AG09319 (cell line): ENCODE measurements around the gene KSR1.
A peak's percentile ranks its signal among the peaks of the same experiment; 100 is the strongest.

ENCODE experiments used
- DNase-seq: peaks from one replicate; pipeline ENCODE4 v3.0.0-alpha.2; 2010; ENCODE audit warnings: low read depth; ENCODE audit errors: extremely low read depth
- TF ChIP-seq, protein P1 (sequence below): IDR thresholded peaks from 2 replicates; pipeline ENCODE4 v1.5.1; 2011; ENCODE audit warnings: low read depth, mild to moderate bottlenecking, inconsistent platforms, low read length, moderate library complexity

Gene KSR1

DNA sequence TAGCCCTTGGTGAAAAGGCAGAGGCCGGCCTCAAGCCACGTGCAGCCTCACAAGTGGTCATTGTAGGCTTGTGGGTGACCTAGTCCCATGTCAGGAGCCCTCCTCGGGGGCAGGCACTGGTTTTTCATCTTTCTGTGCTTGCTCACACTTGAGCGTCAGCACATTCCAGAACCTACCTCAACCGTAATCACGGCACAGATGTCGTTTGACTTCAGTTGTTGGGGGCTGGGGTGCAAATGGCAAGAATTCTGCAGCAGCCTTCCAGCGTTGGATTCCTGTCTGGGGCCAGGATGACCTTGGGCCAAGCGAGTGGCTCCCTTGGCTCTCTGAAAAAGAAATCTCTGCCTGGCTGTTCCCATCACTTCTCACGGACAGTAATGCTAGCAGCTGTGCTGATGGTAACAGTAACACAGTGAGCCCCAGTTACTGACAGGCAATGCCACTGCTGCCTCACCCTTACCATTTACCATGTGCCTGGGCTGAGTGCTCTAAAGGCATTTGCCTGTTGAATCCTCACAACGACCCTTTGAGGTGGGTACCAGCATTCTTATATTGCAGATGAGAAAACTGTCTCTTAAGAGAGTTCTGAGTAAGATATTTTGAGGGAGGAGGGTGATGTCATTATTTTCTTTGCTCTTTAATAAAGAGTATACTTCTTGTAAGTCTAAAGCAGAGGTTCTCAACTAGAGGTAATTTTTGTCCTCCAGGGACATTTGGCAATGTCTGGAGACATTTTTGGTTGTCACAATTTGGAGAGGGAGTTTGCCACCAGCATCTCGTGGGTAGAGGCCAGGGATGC is 46.5 kb downstream of the KSR1 start:
- DNase-seq, result peak; percentile 91
- TF ChIP-seq, protein P1, sequence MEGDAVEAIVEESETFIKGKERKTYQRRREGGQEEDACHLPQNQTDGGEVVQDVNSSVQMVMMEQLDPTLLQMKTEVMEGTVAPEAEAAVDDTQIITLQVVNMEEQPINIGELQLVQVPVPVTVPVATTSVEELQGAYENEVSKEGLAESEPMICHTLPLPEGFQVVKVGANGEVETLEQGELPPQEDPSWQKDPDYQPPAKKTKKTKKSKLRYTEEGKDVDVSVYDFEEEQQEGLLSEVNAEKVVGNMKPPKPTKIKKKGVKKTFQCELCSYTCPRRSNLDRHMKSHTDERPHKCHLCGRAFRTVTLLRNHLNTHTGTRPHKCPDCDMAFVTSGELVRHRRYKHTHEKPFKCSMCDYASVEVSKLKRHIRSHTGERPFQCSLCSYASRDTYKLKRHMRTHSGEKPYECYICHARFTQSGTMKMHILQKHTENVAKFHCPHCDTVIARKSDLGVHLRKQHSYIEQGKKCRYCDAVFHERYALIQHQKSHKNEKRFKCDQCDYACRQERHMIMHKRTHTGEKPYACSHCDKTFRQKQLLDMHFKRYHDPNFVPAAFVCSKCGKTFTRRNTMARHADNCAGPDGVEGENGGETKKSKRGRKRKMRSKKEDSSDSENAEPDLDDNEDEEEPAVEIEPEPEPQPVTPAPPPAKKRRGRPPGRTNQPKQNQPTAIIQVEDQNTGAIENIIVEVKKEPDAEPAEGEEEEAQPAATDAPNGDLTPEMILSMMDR, result no peak

DNA sequence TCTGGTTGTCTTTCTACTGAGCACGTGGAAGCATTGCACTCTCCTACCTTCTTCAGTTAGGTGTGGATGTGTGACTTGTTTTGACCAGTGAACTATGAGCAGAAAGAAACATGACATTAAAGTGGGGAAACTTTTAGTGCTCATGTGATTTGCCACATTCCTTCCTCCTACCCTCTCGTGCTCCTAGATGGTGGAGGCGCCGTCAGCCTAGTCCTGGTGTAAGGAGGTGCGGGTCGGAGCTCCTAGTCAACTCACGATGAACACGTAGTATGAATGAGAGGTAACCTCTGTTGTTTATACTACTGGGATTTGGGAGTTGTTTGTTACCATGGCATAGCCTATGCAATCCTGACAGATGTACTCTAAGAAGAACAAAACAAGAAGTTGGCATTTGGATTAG is 47.4 kb downstream of the KSR1 start:
- no peak for DNase-seq
- TF ChIP-seq, protein P1, result no peak

DNA sequence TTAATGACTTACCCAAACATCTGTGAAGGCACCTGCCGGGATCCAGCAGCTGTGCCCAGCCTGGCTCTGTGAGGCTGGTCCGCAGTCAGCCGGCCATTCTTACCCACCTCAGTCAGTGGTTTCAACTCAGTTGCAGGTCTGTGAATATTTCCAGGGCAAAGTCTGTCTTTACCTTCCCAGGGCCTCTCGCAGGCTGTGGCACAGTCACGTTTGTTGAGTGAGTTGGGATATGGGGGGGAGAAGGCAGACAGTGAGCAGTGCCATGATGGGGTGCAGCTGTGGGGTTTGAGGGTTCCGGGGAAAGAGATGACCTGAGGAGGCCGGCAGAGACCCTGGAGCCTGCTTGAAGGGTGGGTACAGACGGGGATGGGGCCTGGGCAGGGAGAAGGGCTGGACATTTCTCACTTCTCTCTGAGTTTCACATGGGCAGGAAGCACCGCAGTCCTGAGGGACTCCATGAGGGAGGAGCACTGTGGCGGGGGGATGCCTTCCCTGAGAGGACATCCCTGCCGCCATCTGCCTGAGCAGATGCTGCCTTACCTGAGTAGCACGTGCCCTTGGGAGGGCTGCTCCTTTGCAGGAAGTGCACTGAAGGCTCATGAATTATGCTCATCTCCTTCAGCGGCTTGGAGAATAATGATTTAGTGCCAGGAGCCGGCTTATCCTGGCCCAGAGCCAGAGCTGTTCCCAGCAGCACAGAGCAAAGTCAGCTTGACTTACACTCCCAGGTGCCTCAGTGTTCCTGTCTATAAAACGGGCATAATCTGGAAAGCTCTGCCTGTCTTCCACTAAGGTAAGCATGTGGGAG is 48.1 kb downstream of the KSR1 start:
- no peak for DNase-seq
- TF ChIP-seq, protein P1, result no peak

DNA sequence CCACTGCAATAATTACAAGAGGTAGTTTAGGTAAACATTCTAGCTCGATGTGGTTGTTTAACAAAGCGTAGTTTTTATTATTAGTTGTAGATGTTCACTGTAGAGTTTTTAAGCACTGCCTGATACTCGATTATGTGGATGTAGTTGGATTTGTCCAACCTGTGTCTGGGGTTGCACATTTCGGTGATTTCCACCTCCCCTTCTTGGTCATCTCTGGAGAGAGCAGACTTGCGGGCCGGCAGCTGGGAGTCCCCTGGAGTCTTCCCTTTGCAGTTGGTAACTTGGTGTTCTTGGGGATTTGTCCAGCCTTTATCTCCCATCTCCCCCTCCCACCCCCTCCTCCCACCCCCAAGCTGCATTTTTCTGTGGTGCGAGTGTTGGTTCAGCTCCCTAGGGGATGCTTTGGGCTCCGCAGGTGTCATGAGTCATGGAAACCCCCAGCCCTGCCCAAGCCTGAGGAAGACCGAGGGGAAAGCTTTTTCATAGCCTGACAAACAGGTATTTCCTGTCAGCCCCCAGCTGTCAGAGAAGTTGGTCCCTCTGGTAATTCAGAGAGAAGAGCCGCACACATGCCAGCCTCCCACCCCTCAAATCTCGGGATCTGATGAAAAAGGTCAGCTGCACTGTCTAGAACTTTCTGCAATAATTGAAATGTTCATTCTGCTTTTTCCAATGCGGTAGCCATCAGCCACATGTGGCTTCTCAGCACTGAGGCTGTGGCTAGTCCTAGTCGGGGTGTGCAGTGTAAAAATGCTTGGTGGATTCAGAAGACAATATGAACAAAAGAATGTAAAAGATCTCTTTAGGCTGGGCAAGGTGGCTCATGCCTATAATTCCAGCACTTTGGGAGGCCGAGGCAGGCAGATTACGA is 50.3 kb downstream of the KSR1 start:
- DNase-seq, result no peak
- TF ChIP-seq, protein P1, result no peak

DNA sequence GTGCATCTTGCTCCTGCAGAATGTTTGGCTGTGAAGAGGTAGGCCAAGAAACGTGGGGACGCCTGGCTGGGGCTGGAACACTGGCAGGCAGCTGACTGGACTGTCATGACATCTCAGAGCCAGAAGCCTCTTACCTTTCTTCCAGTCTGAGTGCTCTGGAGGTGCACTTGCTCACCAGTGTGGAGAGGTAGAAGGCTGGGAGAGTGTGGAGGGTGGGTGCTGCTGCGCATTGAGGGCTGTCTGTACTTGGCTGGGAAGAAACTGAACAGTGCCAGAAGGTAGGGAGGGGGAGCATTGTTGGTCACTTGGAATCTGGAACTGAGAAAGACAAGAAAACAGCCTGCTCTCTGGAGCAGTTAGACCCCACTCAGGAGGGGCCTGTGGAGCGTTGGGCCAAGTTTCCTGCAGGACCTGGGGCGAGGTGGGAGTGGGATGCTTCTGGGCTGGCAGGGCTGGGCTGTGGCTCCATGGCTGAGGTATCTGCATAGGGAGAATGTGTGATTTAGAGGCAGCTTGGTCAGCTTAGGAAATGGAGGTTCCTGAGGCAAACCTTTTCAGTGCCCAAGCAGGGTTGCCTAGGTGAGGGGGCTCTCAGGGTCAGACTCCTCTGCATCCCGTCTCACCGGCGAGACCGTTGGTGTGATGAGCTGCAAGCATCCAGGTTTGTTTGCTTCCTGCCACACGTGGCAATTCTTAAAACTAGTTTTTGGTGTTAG is 55.1 kb downstream of the KSR1 start:
- TF ChIP-seq, protein P1, result no peak
- DNase-seq, result no peak

DNA sequence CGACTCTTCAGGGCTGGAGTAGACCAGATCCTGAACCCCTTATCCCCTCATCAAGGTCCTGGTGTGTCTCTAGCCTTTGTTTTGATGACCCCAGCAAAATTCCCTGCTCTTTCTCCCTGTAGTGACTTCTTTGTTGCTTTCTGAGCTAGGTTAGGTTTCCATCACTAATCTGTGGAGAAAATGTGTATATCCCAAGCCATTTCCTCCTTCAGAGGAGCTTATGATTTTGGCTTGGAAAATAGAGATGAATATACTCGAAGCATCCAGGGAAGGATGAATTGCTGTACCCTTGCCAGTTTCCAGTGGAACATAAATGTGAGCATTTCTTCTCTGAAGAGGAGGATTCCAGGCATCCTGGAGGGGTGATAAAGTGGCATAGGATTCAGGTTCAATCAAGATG is 55.8 kb downstream of the KSR1 start:
- no peak for DNase-seq

More for the DNA sequence above, 55.8 kb downstream of the KSR1 start:
- TF ChIP-seq, protein P1, result no peak
